ENCODE measurements around the gene CD200R1L. TPM values are rescaled to one million over a fixed set of nuclear protein-coding genes. Genes with fewer than 3 reads are reported as not detected.

The CD200R1L gene
- total and polyA plus RNA-seq, 2 of the 4 experiments (the other 2 are of a cell fraction): not detected

DNA sequence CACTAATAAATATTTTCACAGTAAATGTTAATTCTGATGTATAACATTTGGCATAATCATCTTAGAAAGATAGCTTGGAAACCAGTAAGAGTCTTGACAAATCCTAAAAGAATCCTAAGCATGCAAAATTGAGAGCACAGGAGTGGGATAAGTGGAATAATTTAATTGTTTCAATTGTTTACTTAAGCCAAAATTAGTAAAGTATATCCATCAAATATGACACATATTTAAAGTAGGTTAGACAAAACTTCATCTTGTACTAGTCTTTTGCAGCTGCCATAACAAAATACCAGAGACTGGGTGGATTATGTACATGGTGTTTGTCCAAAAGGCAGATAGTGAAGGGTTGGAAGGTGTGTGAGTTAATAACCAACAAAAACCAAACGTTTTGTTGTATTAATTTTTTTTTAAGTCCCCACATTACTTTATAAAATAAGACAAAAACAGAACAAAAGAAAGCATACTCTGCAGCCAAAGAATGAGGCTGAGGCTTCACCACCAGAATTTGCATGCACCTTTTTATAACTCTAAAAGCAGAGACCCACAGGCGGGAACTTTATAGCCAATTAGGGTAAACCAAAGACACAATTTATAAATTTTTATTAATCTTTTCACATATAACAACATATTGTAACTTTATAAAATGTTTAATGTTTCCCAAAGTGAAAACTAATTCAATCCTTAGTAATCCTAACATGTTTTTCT is 41.9 kb upstream of the CD200R1L start:
- no peak overlapping the region for H2AFZ ChIP-seq (replicated peaks; ENCODE audit: low read length, poor library complexity)
- no CpG with 5 or more reads among the region's 2 CpGs for WGBS, 2 experiments (ENCODE audit: extremely low coverage in 2 of 2, insufficient read length in 1 of 2)
- CTCF ChIA-PET: interaction anchor here (0.7 kb wide), 1 partner anchor 57 kb away, joined by 3 read pairs; no protein-coding TSS in a partner anchor
- peak; percentile 29 for ATAC-seq (ENCODE audit: low read depth)
- H4K20me1 ChIP-seq (ENCODE audit: insufficient read depth, low read length): no peaks in the 10 kb centered on the region
- H3K9me1 ChIP-seq (ENCODE audit: insufficient read depth, low read length): no peaks in the 10 kb centered on the region
- POLR2A ChIA-PET (ENCODE audit: unreplicated experiment): no interaction called here
- H4K5ac ChIP-seq (ENCODE audit: low read depth, low read length): no peak overlapping the region
- H3K18ac ChIP-seq (ENCODE audit: low read depth, low read length): no peak overlapping the region
- H3K14ac ChIP-seq (replicated peaks; ENCODE audit: low read depth, low read length): no peak overlapping the region
- no peak overlapping the region for H3K27ac ChIP-seq (ENCODE audit: insufficient read depth, low read length)
- no peak overlapping the region for H3K56ac ChIP-seq (ENCODE audit: extremely low read depth, insufficient read depth, low read length)
- intact Hi-C loops (cut with micrococcal nuclease): no loop called here
- H3K4ac ChIP-seq (ENCODE audit: low read depth, low read length): no peak overlapping the region
- no peak overlapping the region for H2AK9ac ChIP-seq (replicated peaks; ENCODE audit: low read depth, low read length, poor library complexity)
- H3K4me3 ChIP-seq (ENCODE audit: insufficient read depth, low read depth, low read length): no peak overlapping the region
- no peaks in the 10 kb centered on the region for H3K9me3 ChIP-seq (ENCODE audit: control insufficient read depth, insufficient read depth, low read length)
- H2BK120ac ChIP-seq (ENCODE audit: low read depth, low read length): no peak overlapping the region
- no peak overlapping the region for H2AK5ac ChIP-seq (ENCODE audit: low read depth, low read length)
- no peak overlapping the region for H2BK5ac ChIP-seq (ENCODE audit: low read depth, low read length, poor library complexity, severe bottlenecking)
- H3K9ac ChIP-seq (ENCODE audit: low read depth, low read length): no peak overlapping the region
- no peak overlapping the region for H4K8ac ChIP-seq (ENCODE audit: low read depth in 2 of 2, low read length in 2 of 2)
- H3K27me3 ChIP-seq (ENCODE audit: control insufficient read depth, insufficient read depth, low read length): no peaks in the 10 kb centered on the region
- H2BK20ac ChIP-seq (ENCODE audit: low read depth, low read length): no peak overlapping the region
- no peak overlapping the region for H3K4me2 ChIP-seq (ENCODE audit: low read depth, low read length)
- H3K36me3 ChIP-seq (ENCODE audit: control insufficient read depth, insufficient read depth, low read length): no peaks in the 10 kb centered on the region
- H4K91ac ChIP-seq (ENCODE audit: insufficient read depth, low read depth, low read length): no peak overlapping the region
- peak; percentile 8 for DNase-seq
- dilution Hi-C loops (cut with HindIII; ENCODE audit: low sequenced_read_pairs, unreplicated experiment): no loop called here
- BruUV-seq (replicated peaks): no TSS peak
- no peak overlapping the region for H2BK15ac ChIP-seq (ENCODE audit: low read depth, low read length)
- no peak overlapping the region for H3K23ac ChIP-seq (ENCODE audit: low read depth, low read length)
- TF ChIP-seq, protein P1, sequence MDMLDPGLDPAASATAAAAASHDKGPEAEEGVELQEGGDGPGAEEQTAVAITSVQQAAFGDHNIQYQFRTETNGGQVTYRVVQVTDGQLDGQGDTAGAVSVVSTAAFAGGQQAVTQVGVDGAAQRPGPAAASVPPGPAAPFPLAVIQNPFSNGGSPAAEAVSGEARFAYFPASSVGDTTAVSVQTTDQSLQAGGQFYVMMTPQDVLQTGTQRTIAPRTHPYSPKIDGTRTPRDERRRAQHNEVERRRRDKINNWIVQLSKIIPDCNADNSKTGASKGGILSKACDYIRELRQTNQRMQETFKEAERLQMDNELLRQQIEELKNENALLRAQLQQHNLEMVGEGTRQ (IDR thresholded peaks at IDR 0.05; ENCODE audit: low read depth, low read length): no peak
- H3K79me1 ChIP-seq (ENCODE audit: low read depth in 1 of 2, low read length in 2 of 2): no peaks in the 10 kb centered on the region
- in situ Hi-C loops (cut with MboI; ENCODE audit: low sequenced_read_pairs): no loop called here
- H3K4me1 ChIP-seq (ENCODE audit: control insufficient read depth, insufficient read depth, low read length): no peaks in the 10 kb centered on the region
